GM19455 (cell line): ENCODE data around the gene NCOA7.

Experiments
- ATAC-seq: cut with Tn5 transposase; IDR thresholded peaks from one replicate; pipeline ENCODE4 v1.9.1; 2021; ENCODE audit not compliant: unreplicated experiment

The NCOA7 gene

GRCh38 chr6:125790358-125791150, at the start of gene NCOA7:
NCOA7 (plus strand) TSS chr6:125790960; CDS start chr6:125815355, 24,395 bp downstream.
- ATAC-seq: peak; percentile 82

GRCh38 chr6:125741336-125741735, 49.4 kb upstream of the NCOA7 start:
- ATAC-seq: no peak

- ATAC-seq: no peak
Measured at GRCh38 chr6:125742024-125742423, 48.7 kb upstream of the NCOA7 start.

GRCh38 chr6:125742464-125743120, 48.2 kb upstream of the NCOA7 start:
- ATAC-seq: no peak

- ATAC-seq: no peak
Measured at GRCh38 chr6:125743604-125744003, 47.2 kb upstream of the NCOA7 start.

GRCh38 chr6:125745281-125746018, 45.3 kb upstream of the NCOA7 start:
- ATAC-seq: no peak

GRCh38 chr6:125746019-125746414, 44.7 kb upstream of the NCOA7 start:
- no peak for ATAC-seq

GRCh38 chr6:125746731-125747588, 43.8 kb upstream of the NCOA7 start:
- peak; percentile 56 for ATAC-seq

GRCh38 chr6:125747589-125748405, 43.0 kb upstream of the NCOA7 start:
- no peak for ATAC-seq

- peak; percentile 0 for ATAC-seq
Measured at GRCh38 chr6:125748406-125749172, 42.2 kb upstream of the NCOA7 start.

GRCh38 chr6:125749173-125749864, 41.4 kb upstream of the NCOA7 start, which contains the start of gene HEY2:
HEY2 (plus strand) TSS chr6:125749632; CDS start chr6:125749777, 145 bp downstream.
- ATAC-seq: peak; percentile 78

- no peak for ATAC-seq
Measured at GRCh38 chr6:125749865-125750691, 40.7 kb upstream of the NCOA7 start.

- no peak for ATAC-seq
Measured at GRCh38 chr6:125750692-125751333, 39.9 kb upstream of the NCOA7 start.

- no peak for ATAC-seq
Measured at GRCh38 chr6:125751334-125751916, 39.3 kb upstream of the NCOA7 start.

GRCh38 chr6:125752773-125753172, 38.0 kb upstream of the NCOA7 start:
- no peak for ATAC-seq

- no peak for ATAC-seq
Measured at GRCh38 chr6:125753218-125753936, 37.4 kb upstream of the NCOA7 start.
